22Rv1 (cell line): ENCODE results near the gene LMNTD1.

Experiments
- ZFX ChIP-seq: fragments of 450-650 bp; IDR thresholded peaks from 2 replicates; pipeline ENCODE4 v1.6.1; 2017; ENCODE audit warnings: antibody characterized with exemption, borderline replicate concordance
- TF ChIP-seq, protein P1 (sequence below): fragments of 450-650 bp; IDR thresholded peaks from 2 replicates; pipeline ENCODE4 v1.5.1; 2017; ENCODE audit warnings: mild to moderate bottlenecking

DNA sequence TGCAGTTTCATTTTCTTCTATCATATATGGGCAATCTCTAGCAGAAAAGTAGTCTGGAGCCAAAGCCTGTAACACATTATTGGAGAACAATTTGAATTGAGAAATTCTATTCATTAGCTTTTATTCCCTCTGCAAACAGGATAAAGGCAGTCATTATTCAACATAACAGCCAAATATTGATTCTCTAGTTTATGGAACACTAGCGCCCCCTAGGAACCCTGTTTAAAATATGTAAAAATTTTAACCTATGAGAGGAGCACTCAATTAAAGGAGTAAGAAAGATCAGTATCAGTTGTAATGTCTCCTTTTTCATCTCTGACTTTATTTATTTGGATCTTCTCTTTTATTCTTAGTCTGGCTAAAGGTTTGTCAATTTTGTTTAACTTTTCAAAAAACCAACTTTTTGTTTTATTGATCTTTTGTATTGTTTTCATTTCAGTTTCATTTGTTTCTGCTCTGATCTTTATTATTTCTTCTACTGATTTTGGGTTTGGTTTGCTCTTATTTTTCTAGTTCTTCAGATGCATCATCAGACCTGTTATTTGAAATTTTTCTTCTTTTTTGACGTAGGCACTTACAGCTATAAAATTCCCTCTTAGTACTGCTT is 4.8 kb upstream of the LMNTD1 start:
- TF ChIP-seq, protein P1, sequence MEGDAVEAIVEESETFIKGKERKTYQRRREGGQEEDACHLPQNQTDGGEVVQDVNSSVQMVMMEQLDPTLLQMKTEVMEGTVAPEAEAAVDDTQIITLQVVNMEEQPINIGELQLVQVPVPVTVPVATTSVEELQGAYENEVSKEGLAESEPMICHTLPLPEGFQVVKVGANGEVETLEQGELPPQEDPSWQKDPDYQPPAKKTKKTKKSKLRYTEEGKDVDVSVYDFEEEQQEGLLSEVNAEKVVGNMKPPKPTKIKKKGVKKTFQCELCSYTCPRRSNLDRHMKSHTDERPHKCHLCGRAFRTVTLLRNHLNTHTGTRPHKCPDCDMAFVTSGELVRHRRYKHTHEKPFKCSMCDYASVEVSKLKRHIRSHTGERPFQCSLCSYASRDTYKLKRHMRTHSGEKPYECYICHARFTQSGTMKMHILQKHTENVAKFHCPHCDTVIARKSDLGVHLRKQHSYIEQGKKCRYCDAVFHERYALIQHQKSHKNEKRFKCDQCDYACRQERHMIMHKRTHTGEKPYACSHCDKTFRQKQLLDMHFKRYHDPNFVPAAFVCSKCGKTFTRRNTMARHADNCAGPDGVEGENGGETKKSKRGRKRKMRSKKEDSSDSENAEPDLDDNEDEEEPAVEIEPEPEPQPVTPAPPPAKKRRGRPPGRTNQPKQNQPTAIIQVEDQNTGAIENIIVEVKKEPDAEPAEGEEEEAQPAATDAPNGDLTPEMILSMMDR: peak; percentile 91
- TF ChIP-seq ZFX: no peak
